A549 (cell line): ENCODE data around the gene KDELR1. TPM values are rescaled to one million over a fixed set of nuclear protein-coding genes. Genes with fewer than 3 reads are reported as not detected.
A peak's percentile ranks its signal among the peaks of the same experiment; 100 is the strongest.

ENCODE experiments used
- ATAC-seq, 2 experiments: fragments of 200-7000 bp in 1 of 2; fragments of >200 bp in 1 of 2; cut with Nextera tagmentation in 1 of 2; cut with Tn5 transposase in 1 of 2; 3 replicates each; pipeline versions ENCODE4 v1.8.0 to v1.9.1; 2018 to 2020; ENCODE audit warnings: mild to moderate bottlenecking in 1 of 2, moderate library complexity in 1 of 2
- CTCF ChIA-PET: fragments of 300-600 bp; sonication (Branson Sonifier 250); formaldehyde crosslinking; extraction: SDS; loops from one replicate; lab custom pipeline; 2021; ENCODE audit warnings: antibody characterized with exemption, inconsistent platforms; lab: Yijun Ruan, JAX
- POLR2A ChIA-PET: fragments of 350-600 bp; formaldehyde crosslinking; extraction: SDS; loops from one replicate; lab custom pipeline; 2021; ENCODE audit warnings: antibody characterized with exemption, inconsistent platforms; lab: Yijun Ruan, JAX
- DNase-seq, 2 experiments: peaks; one replicate each; pipeline versions ENCODE4 v3.0.0 to v3.0.0-alpha.2; 2011 to 2016; ENCODE audit warnings: low read depth in 1 of 2, low spot score in 1 of 2
- FAIRE-seq: peaks from 2 replicates; lab custom pipeline; 2011; peaks lifted over from hg19 to GRCh38; lab: Jason Lieb, UNC
- H3K27ac ChIP-seq, 2 experiments: fragments of >200 bp; sonication (Bioruptor Twin); formaldehyde crosslinking; 3 replicates each; pipeline ENCODE4 v1.5.1; 2016 to 2017
- H3K4me1 ChIP-seq: fragments of >200 bp; sonication (Bioruptor Twin); formaldehyde crosslinking; 3 replicates; pipeline ENCODE4 v1.6.1; 2016
- H3K4me2 ChIP-seq: fragments of >200 bp; sonication (Bioruptor Twin); formaldehyde crosslinking; 3 replicates; pipeline ENCODE4 v1.6.1; 2016
- H3K4me3 ChIP-seq: fragments of >200 bp; sonication (Bioruptor Twin); formaldehyde crosslinking; 3 replicates; pipeline ENCODE4 v1.5.1; 2016
- H3K9me3 ChIP-seq: fragments of >200 bp; sonication (Bioruptor Twin); formaldehyde crosslinking; 3 replicates; pipeline ENCODE4 v1.6.1; 2016
- BHLHE40 ChIP-seq: IDR thresholded peaks from 2 replicates; pipeline ENCODE4 v1.6.1; 2012; ENCODE audit warnings: low read depth, low read length, inconsistent platforms
- CBX8 ChIP-seq: fragments of 200-600 bp; sonication (generic); IDR thresholded peaks from 2 replicates; pipeline ENCODE4 v1.6.1; 2016
- CTCF ChIP-seq: fragments of >200 bp; sonication (Bioruptor Twin); formaldehyde crosslinking; IDR thresholded peaks from 3 replicates; pipeline ENCODE4 v1.5.1; 2016
- E2F6 ChIP-seq: IDR thresholded peaks from 2 replicates; pipeline ENCODE4 v1.6.1; 2012; ENCODE audit warnings: low read depth, borderline replicate concordance
- EP300 ChIP-seq, 2 experiments: fragments of >200 bp; sonication (Bioruptor Twin); formaldehyde crosslinking; IDR thresholded peaks; 2 replicates in 1 of 2; 3 replicates in 1 of 2; pipeline ENCODE4 v1.6.1; 2016 to 2017
- FOSB ChIP-seq: fragments of 250-450 bp; sonication (Bioruptor Pico); IDR thresholded peaks from 2 replicates; pipeline ENCODE4 v1.5.0; 2020; ENCODE audit warnings: mild to moderate bottlenecking, moderate library complexity
- HOXB13 ChIP-seq: fragments of 250-450 bp; sonication (Bioruptor Pico); IDR thresholded peaks from 2 replicates; pipeline ENCODE4 v1.5.0; 2020; ENCODE audit warnings: low read depth, mild to moderate bottlenecking, moderate library complexity
- HOXB5 ChIP-seq: fragments of 250-450 bp; sonication (Bioruptor Pico); IDR thresholded peaks from 2 replicates; pipeline ENCODE4 v1.5.0; 2020; ENCODE audit warnings: mild to moderate bottlenecking, moderate library complexity
- JUNB ChIP-seq: fragments of >200 bp; sonication (Bioruptor Twin); formaldehyde crosslinking; IDR thresholded peaks from 2 replicates; pipeline ENCODE4 v1.6.1; 2016
- KDM5A ChIP-seq: fragments of 200-600 bp; sonication (generic); IDR thresholded peaks from 2 replicates; pipeline ENCODE4 v1.6.1; 2016; ENCODE audit warnings: antibody characterized with exemption, mild to moderate bottlenecking
- NPAS2 ChIP-seq: fragments of 250-450 bp; sonication (Bioruptor Pico); IDR thresholded peaks from 2 replicates; pipeline ENCODE4 v1.8.0; 2022; ENCODE audit warnings: mild to moderate bottlenecking, moderate library complexity, borderline replicate concordance
- NR3C1 ChIP-seq: fragments of >200 bp; sonication (Bioruptor Twin); formaldehyde crosslinking; IDR thresholded peaks from 3 replicates; pipeline ENCODE4 v1.6.1; 2017
- PBX3 ChIP-seq: IDR thresholded peaks from 2 replicates; pipeline ENCODE4 v1.6.1; 2012
- POLR2A ChIP-seq: IDR thresholded peaks from 2 replicates; pipeline ENCODE4 v1.6.1; 2012; ENCODE audit warnings: mild to moderate bottlenecking, low read length
- POLR2AphosphoS2 ChIP-seq: conservative IDR thresholded peaks from 2 replicates; pipeline ENCODE4 v1.6.1; 2012; ENCODE audit warnings: low read length, improper control_type of control experiment, inconsistent platforms
- SMC3 ChIP-seq: fragments of >200 bp; sonication (Bioruptor Twin); formaldehyde crosslinking; IDR thresholded peaks from 3 replicates; pipeline ENCODE4 v1.6.1; 2018; ENCODE audit warnings: inconsistent platforms
- TFCP2L1 ChIP-seq: fragments of 250-450 bp; sonication (Bioruptor Pico); IDR thresholded peaks from 2 replicates; pipeline ENCODE4 v1.5.0; 2021; ENCODE audit warnings: mild to moderate bottlenecking
- USF2 ChIP-seq: fragments of 450-650 bp; IDR thresholded peaks from 2 replicates; pipeline ENCODE4 v1.6.1; 2014; ENCODE audit warnings: antibody characterized with exemption
- WGBS: methylation state at CpG from one replicate; pipeline ENCODE4 v1.1.6; 2017; ENCODE audit errors: missing lambda C conversion rate; 5-methylcytosine and 5-hydroxymethylcytosine counted together
- polyA plus RNA-seq, 4 experiments: library from polyadenylated mRNA; depleted of rRNA in 3 of 4; stranded (reverse); fragments of >200 nt; fragmentation: RNase III in 1 of 4; extraction: RNeasy Plus Mini Kit Qiagen cat#74134 plus additional on column Dnase treatment in 1 of 4; gene quantifications; 2 replicates in 3 of 4; 3 replicates in 1 of 4; pipeline ENCODE4 v1.2.3, GENCODE V29; 2011 to 2017

The KDELR1 gene
- polyA plus RNA-seq, 2 of the 4 experiments (the other 2 are of a cell fraction): 200 to 302 TPM

- ChIA-PET POLR2A (interaction anchor here (0.7 to 1.0 kb wide), 3 partner anchors 8 to 194 kb away, joined by 3 to 8 read pairs (median 5); partner anchors contain the start of genes SYNGR4 and TMEM143), CTCF (no interaction called here)
- Histone ChIP-seq H3K4me2 (peak overlapping the region; percentile 97), H3K4me1 (peaks cover 60% of the 10 kb centered on the region), H3K9me3 (no peaks in the 10 kb centered on the region), H3K27ac (peak overlapping the region; percentile 95 to 97), H3K4me3 (peak overlapping the region; percentile 70)
- no peak for DNase-seq
- no peak for FAIRE-seq
- WGBS: 5% methylated on average over 17 of the region's 17 CpGs
- peak in 1 of 2 experiments; percentile 1; a peak in 2 of 6 replicates for ATAC-seq
- TF ChIP-seq FOSB: no peak
- TF ChIP-seq NR3C1: no peak
- no peak for TF ChIP-seq KDM5A
- TF ChIP-seq HOXB5 (CRISPR knock-in tag): no peak
- TF ChIP-seq SMC3: no peak
- no peak for TF ChIP-seq CTCF
- no peak for TF ChIP-seq NPAS2 (CRISPR knock-in tag)
- no peak for TF ChIP-seq CBX8
These were observed 6.7 kb upstream of the KDELR1 start for GRCh38 chr19:48398102-48398374.

DNA sequence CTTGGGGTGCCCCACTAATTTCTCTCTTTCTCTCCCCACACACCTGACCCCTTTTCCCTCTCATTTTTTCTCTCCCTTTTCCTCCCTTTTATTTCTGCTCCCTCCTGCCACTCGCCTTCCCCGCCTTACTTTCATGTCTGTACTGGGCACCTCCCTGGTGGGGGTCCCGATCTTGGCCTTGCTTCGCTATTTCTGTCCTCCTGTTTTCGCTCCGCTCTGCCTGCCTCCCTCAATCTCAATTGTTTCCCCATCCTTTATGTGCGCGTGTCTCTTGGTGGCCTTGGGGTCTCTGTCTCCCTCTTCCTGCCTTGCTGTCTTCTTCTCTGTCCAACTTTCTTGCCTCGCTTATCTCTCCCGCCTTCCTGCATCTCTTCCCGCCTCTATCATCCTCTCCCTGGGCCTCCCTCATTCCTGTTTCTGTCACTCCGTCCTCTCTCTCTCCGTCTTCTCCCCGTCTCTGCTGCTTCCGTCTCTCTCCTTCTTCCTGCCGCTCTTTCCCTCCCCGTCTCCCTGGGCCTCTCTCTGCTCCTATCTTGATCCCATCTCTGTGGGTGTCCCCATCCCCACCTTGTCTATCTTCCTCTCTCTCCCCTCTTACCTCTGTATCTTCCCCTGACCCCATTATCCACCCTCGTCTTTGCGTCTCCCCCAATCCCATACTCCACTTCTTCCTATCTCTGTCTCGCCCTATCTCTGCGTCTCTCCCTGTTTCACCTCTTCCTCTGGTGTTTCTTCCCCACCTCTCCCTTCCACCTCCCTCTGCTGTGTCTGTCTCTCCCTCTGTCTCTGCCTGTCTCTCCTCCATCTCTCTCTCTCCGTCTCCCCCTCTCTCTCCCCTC lies 6.1 kb upstream of the KDELR1 start:
- DNase-seq (no peak), FAIRE-seq (no peak)
- Histone ChIP-seq H3K4me2 (peak overlapping the region; percentile 97), H3K9me3 (no peaks in the 10 kb centered on the region), H3K4me1 (peaks cover 65% of the 10 kb centered on the region)
- TF ChIP-seq POLR2A (0 out of 2 replicates have a peak, but pooled peaks have one; percentile 15), USF2 (no peak)
- TF ChIP-seq, all 56 proteins: peak for 1
- WGBS: 63% methylated on average over 22 of the region's 22 CpGs
- POLR2A ChIA-PET: no interaction called here
- no peak for ATAC-seq
- CTCF ChIA-PET: no interaction called here
- peak overlapping the region; percentile 95 to 97 for H3K27ac ChIP-seq
- H3K4me3 ChIP-seq: peak overlapping the region; percentile 70

DNA sequence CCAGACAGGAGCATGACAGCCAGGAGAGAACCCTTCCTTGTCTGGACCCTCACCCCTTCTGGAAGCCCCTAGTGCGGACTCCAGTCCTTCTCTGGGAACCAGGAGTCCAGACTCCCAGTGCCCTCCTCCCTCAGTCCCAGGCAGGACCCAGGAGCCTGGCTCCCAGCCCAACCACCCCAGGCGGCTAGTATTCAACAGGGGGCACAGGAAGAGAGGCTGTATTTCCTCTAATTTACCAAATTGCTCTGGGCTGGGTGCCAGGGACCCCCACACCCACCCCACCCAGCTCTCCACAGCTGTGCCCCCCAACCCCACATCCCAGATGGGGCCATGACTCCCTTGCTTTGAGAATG lies 5.4 kb upstream of the KDELR1 start:
- FAIRE-seq (no peak), ATAC-seq (no peak), DNase-seq (no peak)
- TF ChIP-seq EP300 (IDR thresholded peaks at IDR 0.05): no peak
- 0 out of 2 replicates have a peak, but pooled peaks have one; percentile 47 for TF ChIP-seq POLR2AphosphoS2
- TF ChIP-seq HOXB5 (CRISPR knock-in tag): no peak
- TF ChIP-seq FOSB: no peak
- TF ChIP-seq HOXB13: no peak
- TF ChIP-seq JUNB: no peak
- TF ChIP-seq E2F6: no peak
- no peak for TF ChIP-seq TFCP2L1 (CRISPR knock-in tag)
- TF ChIP-seq PBX3: peak; percentile 25; the same call in 1 of the 2 replicates
- TF ChIP-seq BHLHE40: no peak
- ChIA-PET POLR2A (interaction anchor here (1.1 to 1.3 kb wide), 2 partner anchors 33 to 46 kb away, joined by 3 to 4 read pairs; partner anchors contain the start of genes SYNGR4 and TMEM143), CTCF (no interaction called here)
- H3K4me1 ChIP-seq: peaks cover 72% of the 10 kb centered on the region
- H3K4me2 ChIP-seq: peak overlapping the region; percentile 97
- H3K27ac ChIP-seq: peak overlapping the region; percentile 9 to 95; a peak in 4 of 6 replicates
- no peaks in the 10 kb centered on the region for H3K9me3 ChIP-seq
- H3K4me3 ChIP-seq: no peak overlapping the region
- WGBS: 89% methylated on average over 2 of the region's 2 CpGs
